Activated T-cell treated with anti-CD3 and anti-CD28 coated beads, Interleukin-2, amount 50 U/mL, for 72 hours (primary cell): ENCODE data around the gene GAK. TPM values are rescaled to one million over a fixed set of nuclear protein-coding genes. Genes with fewer than 3 reads are reported as not detected.

Experiments
- ATAC-seq, 2 donors: fragments of 150-1000 bp; cut with Tn5 transposase; replicated peaks in 1 of 2; 2 replicates each; pipeline ENCODE4 v1.10.0; 2021; ENCODE audit warnings: moderate library complexity in 2 of 2, mild to moderate bottlenecking in 1 of 2
- DNase-seq, 2 donors: peaks; one replicate each; pipeline ENCODE4 v3.0.0; 2021 to 2022; ENCODE audit warnings: mixed read lengths in 1 of 2
- H3K27ac Mint-ChIP-seq: one replicate; pipeline ENCODE4 v1.8.0; 2022; ENCODE audit warnings: mild to moderate bottlenecking, moderate library complexity, mixed read lengths
- H3K27me3 Mint-ChIP-seq: one replicate; pipeline ENCODE4 v1.8.0; 2022; ENCODE audit warnings: low read depth, mixed read lengths
- H3K36me3 Mint-ChIP-seq, 2 donors: one replicate each; pipeline ENCODE4 v1.8.0; 2022; ENCODE audit warnings: mixed read lengths in 2 of 2, mild to moderate bottlenecking in 1 of 2; ENCODE audit not compliant: insufficient read depth in 2 of 2
- H3K4me1 Mint-ChIP-seq: one replicate; pipeline ENCODE4 v1.8.0; 2022; ENCODE audit warnings: low read depth, mixed read lengths
- H3K4me3 Mint-ChIP-seq, 2 donors: one replicate each; pipeline ENCODE4 v1.8.0; 2022; ENCODE audit warnings: mild to moderate bottlenecking in 2 of 2, mixed read lengths in 2 of 2, moderate library complexity in 2 of 2
- H3K9me3 Mint-ChIP-seq, 2 donors: one replicate each; pipeline ENCODE4 v1.8.0; 2022; ENCODE audit warnings: mixed read lengths in 2 of 2
- total RNA-seq, 2 donors: library from RNA; stranded (reverse); gene quantifications; one replicate each; pipeline ENCODE4 v1.2.3, GENCODE V29; 2022

Gene GAK
- total RNA-seq, 2 donors from 2014 or later = 136 to 140 TPM

- DNase-seq (no peak), ATAC-seq (no peak)
- Mint-ChIP-seq H3K9me3 (no peaks in the 10 kb centered on the region), H3K36me3 (peaks cover 0 to 9% of the 10 kb centered on the region in 2 donors), H3K27me3 (no peaks in the 10 kb centered on the region), H3K27ac (no peak overlapping the region), H3K4me3 (no peak overlapping the region), H3K4me1 (no peaks in the 10 kb centered on the region)
Observed at GRCh38 chr4:898869-899555, 33.1 kb downstream of the GAK start.

- Mint-ChIP-seq H3K27me3 (no peaks in the 10 kb centered on the region), H3K27ac (no peak overlapping the region), H3K4me3 (no peak overlapping the region), H3K36me3 (peaks cover 0 to 8% of the 10 kb centered on the region in 2 donors), H3K9me3 (no peaks in the 10 kb centered on the region), H3K4me1 (no peaks in the 10 kb centered on the region)
- ATAC-seq (no peak), DNase-seq (no peak)
Observed at GRCh38 chr4:898123-898522, 34.0 kb downstream of the GAK start.

- no peak overlapping the region for H3K4me3 Mint-ChIP-seq
- H3K27ac Mint-ChIP-seq = no peak overlapping the region
- no peaks in the 10 kb centered on the region for H3K27me3 Mint-ChIP-seq
Observed at GRCh38 chr4:896630-897029, 35.5 kb downstream of the GAK start.

GRCh38 chr4:896216-896615 lies 35.9 kb downstream of the GAK start:
- no peak overlapping the region for H3K27ac Mint-ChIP-seq
- no peaks in the 10 kb centered on the region for H3K4me1 Mint-ChIP-seq
- DNase-seq (no peak), ATAC-seq (no peak)
- H3K36me3 Mint-ChIP-seq = peaks cover 0 to 7% of the 10 kb centered on the region in 2 donors
- no peak overlapping the region for H3K4me3 Mint-ChIP-seq
- no peaks in the 10 kb centered on the region for H3K27me3 Mint-ChIP-seq
- no peaks in the 10 kb centered on the region for H3K9me3 Mint-ChIP-seq

More at GRCh38 chr4:896630-897029, 35.5 kb downstream of the GAK start:
- DNase-seq (no peak), ATAC-seq (no peak)
- Mint-ChIP-seq H3K9me3 (no peaks in the 10 kb centered on the region), H3K36me3 (peaks cover 0 to 7% of the 10 kb centered on the region in 2 donors), H3K4me1 (no peaks in the 10 kb centered on the region)

- no peak overlapping the region for H3K4me3 Mint-ChIP-seq
- ATAC-seq (no peak), DNase-seq (no peak)
- H3K9me3 Mint-ChIP-seq = no peaks in the 10 kb centered on the region
- no peak overlapping the region for H3K27ac Mint-ChIP-seq
- H3K36me3 Mint-ChIP-seq = peaks cover 0 to 9% of the 10 kb centered on the region in 2 donors
- H3K27me3 Mint-ChIP-seq = no peaks in the 10 kb centered on the region
- H3K4me1 Mint-ChIP-seq = no peaks in the 10 kb centered on the region
Observed at GRCh38 chr4:895596-895995, 36.5 kb downstream of the GAK start.

GRCh38 chr4:893995-894705 lies 38.0 kb downstream of the GAK start:
- H3K27ac Mint-ChIP-seq = no peak overlapping the region
- no peaks in the 10 kb centered on the region for H3K4me1 Mint-ChIP-seq
- DNase-seq (no peak), ATAC-seq (no peak)
- H3K4me3 Mint-ChIP-seq = no peak overlapping the region
- no peaks in the 10 kb centered on the region for H3K27me3 Mint-ChIP-seq
- no peaks in the 10 kb centered on the region for H3K9me3 Mint-ChIP-seq
- peaks cover 0 to 4% of the 10 kb centered on the region in 2 donors for H3K36me3 Mint-ChIP-seq

- H3K4me1 Mint-ChIP-seq = no peaks in the 10 kb centered on the region
Observed at GRCh38 chr4:893276-893994, 38.7 kb downstream of the GAK start.

GRCh38 chr4:892780-893179 lies 39.3 kb downstream of the GAK start:
- no peak for ATAC-seq
- H3K4me3 Mint-ChIP-seq = no peak overlapping the region
- no peaks in the 10 kb centered on the region for H3K27me3 Mint-ChIP-seq

More at GRCh38 chr4:893276-893994, 38.7 kb downstream of the GAK start:
- H3K9me3 Mint-ChIP-seq = no peaks in the 10 kb centered on the region
- H3K4me3 Mint-ChIP-seq = no peak overlapping the region
- H3K27ac Mint-ChIP-seq = no peak overlapping the region
- H3K27me3 Mint-ChIP-seq = no peaks in the 10 kb centered on the region
- peaks cover 0 to 4% of the 10 kb centered on the region in 2 donors for H3K36me3 Mint-ChIP-seq
- no peak for DNase-seq
- ATAC-seq = no peak

GRCh38 chr4:891747-892146 lies 40.4 kb downstream of the GAK start:
- ATAC-seq = peak in 1 of 2 donors; percentile 23
- peak; percentile 20 to 24 for DNase-seq
- Mint-ChIP-seq H3K36me3 (peaks cover 7% of the 10 kb centered on the region in 2 donors), H3K4me1 (no peaks in the 10 kb centered on the region), H3K27me3 (no peaks in the 10 kb centered on the region), H3K4me3 (no peak overlapping the region), H3K9me3 (peaks cover 5% of the 10 kb centered on the region in 2 donors), H3K27ac (peak overlapping the region; percentile 42)

More at GRCh38 chr4:892780-893179, 39.3 kb downstream of the GAK start:
- H3K27ac Mint-ChIP-seq = no peak overlapping the region
- H3K4me1 Mint-ChIP-seq = no peaks in the 10 kb centered on the region
- H3K9me3 Mint-ChIP-seq = peaks cover under 1% of the 10 kb centered on the region in 2 donors
- peaks cover 3 to 6% of the 10 kb centered on the region in 2 donors for H3K36me3 Mint-ChIP-seq
- no peak for DNase-seq

- Mint-ChIP-seq H3K27ac (no peak overlapping the region), H3K4me1 (no peaks in the 10 kb centered on the region), H3K27me3 (no peaks in the 10 kb centered on the region), H3K9me3 (peaks cover 5% of the 10 kb centered on the region in 2 donors), H3K36me3 (peaks cover 7% of the 10 kb centered on the region in 2 donors), H3K4me3 (no peak overlapping the region)
- DNase-seq (no peak), ATAC-seq (no peak)
Observed at GRCh38 chr4:890036-890695, 42.0 kb downstream of the GAK start.

GRCh38 chr4:889516-889915 lies 42.6 kb downstream of the GAK start:
- peaks cover 5% of the 10 kb centered on the region in 2 donors for H3K9me3 Mint-ChIP-seq
- H3K36me3 Mint-ChIP-seq = peaks cover 7% of the 10 kb centered on the region in 2 donors
- no peaks in the 10 kb centered on the region for H3K27me3 Mint-ChIP-seq
- no peaks in the 10 kb centered on the region for H3K4me1 Mint-ChIP-seq
- no peak overlapping the region for H3K4me3 Mint-ChIP-seq
- H3K27ac Mint-ChIP-seq = no peak overlapping the region
- no peak for DNase-seq
- ATAC-seq = no peak

GRCh38 chr4:888029-888428 lies 44.1 kb downstream of the GAK start:
- Mint-ChIP-seq H3K9me3 (peaks cover 5% of the 10 kb centered on the region in 2 donors), H3K4me1 (no peaks in the 10 kb centered on the region), H3K27ac (no peak overlapping the region), H3K4me3 (no peak overlapping the region), H3K36me3 (peaks cover 7% of the 10 kb centered on the region in 2 donors), H3K27me3 (no peaks in the 10 kb centered on the region)
- ATAC-seq (no peak), DNase-seq (no peak)
